HG03280 (cell line): Measurements from ENCODE around the gene FRYL.
"Not testable (repeated sequence)": the region's sequence is repeated elsewhere in the genome, so short reads cannot be mapped to it uniquely, and the experiment has no call there.

Experiments used
- ATAC-seq: cut with Tn5 transposase; IDR thresholded peaks from one replicate; pipeline ENCODE4 v1.9.1; 2021; ENCODE audit warnings: mild to moderate bottlenecking, moderate library complexity; ENCODE audit not compliant: unreplicated experiment

FRYL gene

GRCh38 chr4:48668254-48669017, 111.6 kb downstream of the FRYL start:
- ATAC-seq: no peak

- ATAC-seq: no peak
These were observed 112.9 kb downstream of the FRYL start for GRCh38 chr4:48667148-48667547.

- no peak for ATAC-seq
These were observed 114.4 kb downstream of the FRYL start for GRCh38 chr4:48665555-48666186.

GRCh38 chr4:48664938-48665337, 115.1 kb downstream of the FRYL start:
- no peak for ATAC-seq

GRCh38 chr4:48661391-48661790, 118.7 kb downstream of the FRYL start:
- no peak for ATAC-seq

GRCh38 chr4:48660347-48660746, 119.7 kb downstream of the FRYL start:
- ATAC-seq: no peak

- no peak for ATAC-seq
These were observed 125.9 kb downstream of the FRYL start for GRCh38 chr4:48654015-48654664.

GRCh38 chr4:48653217-48654014, 126.7 kb downstream of the FRYL start:
- ATAC-seq: no peak

- ATAC-seq: no peak
These were observed 128.2 kb downstream of the FRYL start for GRCh38 chr4:48651914-48652313.

GRCh38 chr4:48649505-48649904, 130.6 kb downstream of the FRYL start:
- no peak for ATAC-seq

- no peak for ATAC-seq
These were observed 134.8 kb downstream of the FRYL start for GRCh38 chr4:48645225-48645794.

- ATAC-seq: no peak
These were observed 137.4 kb downstream of the FRYL start for GRCh38 chr4:48642421-48643374.

- no peak for ATAC-seq
These were observed 138.7 kb downstream of the FRYL start for GRCh38 chr4:48641401-48641800.

GRCh38 chr4:48640699-48641098, 139.4 kb downstream of the FRYL start:
- ATAC-seq: no peak

GRCh38 chr4:48640225-48640624, 139.9 kb downstream of the FRYL start:
- no peak for ATAC-seq

- no peak for ATAC-seq
These were observed 140.3 kb downstream of the FRYL start for GRCh38 chr4:48639807-48640206.

- ATAC-seq: not testable (repeated sequence)
These were observed 141.5 kb downstream of the FRYL start for GRCh38 chr4:48638586-48638985.

GRCh38 chr4:48636911-48637310, 143.2 kb downstream of the FRYL start:
- no peak for ATAC-seq

- ATAC-seq: no peak
These were observed 144.1 kb downstream of the FRYL start for GRCh38 chr4:48635980-48636379.

GRCh38 chr4:48635310-48635709, 144.8 kb downstream of the FRYL start:
- no peak for ATAC-seq
